ENCODE results near the gene KIF9. TPM values are rescaled to one million over a fixed set of nuclear protein-coding genes. Genes with fewer than 3 reads are reported as not detected.

Gene KIF9
- total and polyA plus RNA-seq, 2 of the 8 experiments (the other 6 are each of a cell fraction or from before 2014, with no cell fraction given) = 5.0 to 8.0 TPM

DNA sequence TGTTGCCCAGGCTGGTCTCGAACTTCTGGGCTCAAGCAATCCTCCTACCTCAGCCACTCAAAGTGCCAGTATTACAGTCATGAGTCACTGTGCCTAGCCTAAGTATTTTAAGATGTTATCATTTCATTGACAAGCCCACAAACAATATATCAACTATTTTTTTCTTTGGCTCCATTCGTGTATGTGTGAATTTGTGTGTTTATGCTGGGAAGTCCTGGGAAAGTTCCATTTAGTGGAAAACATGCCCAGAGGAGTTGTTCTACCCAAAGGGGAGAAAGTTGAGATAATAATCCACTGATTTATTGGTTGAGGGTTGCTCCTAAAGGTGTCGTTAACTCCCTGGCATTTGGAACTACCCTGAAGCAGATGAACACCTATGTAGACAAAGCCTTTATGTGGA, 58.8 kb downstream of the KIF9 start:
- no peak overlapping the region for H2BK120ac ChIP-seq (replicated peaks; ENCODE audit: low read depth, low read length)
- H3K4me2 ChIP-seq (ENCODE audit: insufficient read depth in 1 of 2, low read depth in 2 of 2, low read length in 2 of 2) = no peak overlapping the region
- H2AK5ac ChIP-seq (ENCODE audit: low read depth, low read length) = no peak overlapping the region
- H4K91ac ChIP-seq (replicated peaks; ENCODE audit: insufficient read length, low read length) = no peak overlapping the region
- no peak overlapping the region for H3K23ac ChIP-seq (ENCODE audit: insufficient read length)
- ChIA-PET POLR2A (ENCODE audit: partially characterized antibody) (interaction anchor here (0.7 kb wide), 1 partner anchor 70 kb away, joined by 3 read pairs; no protein-coding TSS in a partner anchor), CTCF (ENCODE audit: partially characterized antibody) (interaction anchor here (0.9 kb wide), 1 partner anchor 55 kb away, joined by 3 read pairs; no protein-coding TSS in a partner anchor)
- H3K56ac ChIP-seq (replicated peaks; ENCODE audit: insufficient read length, low read depth, low read length) = no peak overlapping the region
- no peaks in the 10 kb centered on the region for H3K36me3 ChIP-seq (ENCODE audit: control insufficient read depth in 2 of 4, insufficient read depth in 4 of 4, low read length in 3 of 4)
- H4K5ac ChIP-seq (ENCODE audit: insufficient read length, low read depth, low read length) = no peak overlapping the region
- no peak overlapping the region for H2BK20ac ChIP-seq (ENCODE audit: low read length)
- FAIRE-seq (no peak), DNase-seq (ENCODE audit: low read depth in 1 of 2, low spot score in 2 of 2) (no peak)
- no peaks in the 10 kb centered on the region for H3K79me2 ChIP-seq (ENCODE audit: control insufficient read depth in 1 of 2, insufficient read depth in 2 of 2, low read length in 2 of 2)
- no peak overlapping the region for H3K9ac ChIP-seq (replicated peaks in 1 of 4; ENCODE audit: extremely low read depth in 1 of 4, low read depth in 3 of 4, low read length in 3 of 4)
- no peaks in the 10 kb centered on the region for H3K27me3 ChIP-seq (replicated peaks in 1 of 4; ENCODE audit: control insufficient read depth in 3 of 4, extremely low read depth in 1 of 4, insufficient read depth in 3 of 4, low read length in 3 of 4)
- no peak overlapping the region for H3K14ac ChIP-seq (ENCODE audit: insufficient read length)
- WGBS, 2 experiments (ENCODE audit: extremely low coverage in 1 of 2, insufficient coverage in 1 of 2, insufficient read length in 1 of 2, insufficient replicate concordance in 2 of 2, low coverage in 1 of 2, low lambda C conversion rate in 2 of 2, missing lambda C conversion rate in 1 of 2) = 90% methylated on average over 3 of the region's 3 CpGs; no CpG with 5 or more reads in 1 of the 2 experiments
- no peak overlapping the region for H3K27ac ChIP-seq (ENCODE audit: low read depth, low read length)
- H3K4ac ChIP-seq (replicated peaks; ENCODE audit: insufficient read length, low read depth, low read length) = no peak overlapping the region
- no peaks in the 10 kb centered on the region for H4K20me1 ChIP-seq (replicated peaks in 1 of 2; ENCODE audit: control insufficient read depth in 1 of 2, insufficient read depth in 2 of 2, low read length in 2 of 2)
- H2BK12ac ChIP-seq (ENCODE audit: low read depth, low read length) = no peak overlapping the region
- no peak overlapping the region for H3K4me3 ChIP-seq (ENCODE audit: extremely low read depth in 1 of 4, insufficient read depth in 2 of 4, low read depth in 3 of 4, low read length in 4 of 4)
- no peak overlapping the region for H2BK15ac ChIP-seq (ENCODE audit: low read length)
- H3K4me1 ChIP-seq (replicated peaks in 1 of 4; ENCODE audit: control insufficient read depth in 3 of 4, insufficient read depth in 4 of 4, low read length in 3 of 4) = peaks cover 0 to 2% (median 0%) of the 10 kb centered on the region in 4 experiments; a peak in 1 of 7 replicates
- no peak overlapping the region for H3K18ac ChIP-seq (ENCODE audit: extremely low read depth, low read length)
- no peaks in the 10 kb centered on the region for H3K79me1 ChIP-seq (ENCODE audit: low read depth, low read length)
- no peaks in the 10 kb centered on the region for H3K9me3 ChIP-seq (ENCODE audit: insufficient read depth in 2 of 2, low read depth in 1 of 2, low read length in 1 of 2)
- no peak overlapping the region for H2AFZ ChIP-seq (ENCODE audit: low read length)
- peaks cover 2% of the 10 kb centered on the region; the same call in 1 of the 2 replicates for H3K23me2 ChIP-seq (ENCODE audit: low read depth, low read length)
- TF ChIP-seq E2F6 (IDR thresholded peaks at IDR 0.05) (no peak), SUZ12 (IDR thresholded peaks at IDR 0.05; ENCODE audit: low read length) (no peak), CTBP2 (IDR thresholded peaks at IDR 0.05; ENCODE audit: borderline replicate concordance, insufficient read depth, insufficient read length, low read length) (no peak), ASH2L (IDR thresholded peaks at IDR 0.05; ENCODE audit: low read length) (no peak), SRF (IDR thresholded peaks at IDR 0.05; ENCODE audit: low read depth, low read length) (no peak), GABPA (IDR thresholded peaks at IDR 0.05; ENCODE audit: borderline replicate concordance, insufficient read depth, low read length) (no peak), SAP30 (IDR thresholded peaks at IDR 0.05; ENCODE audit: insufficient read depth, insufficient replicate concordance, low read length) (no peak), CBX5 (IDR thresholded peaks at IDR 0.05; ENCODE audit: low read depth, low read length) (no peak), MAX (IDR thresholded peaks at IDR 0.05) (no peak), RNF2 (IDR thresholded peaks at IDR 0.05; ENCODE audit: borderline replicate concordance, low read depth, low read length, missing control alignments, poor library complexity, severe bottlenecking) (no peak), SP4 (IDR thresholded peaks at IDR 0.05; ENCODE audit: low read length) (no peak)
- no peak overlapping the region for H4K8ac ChIP-seq (ENCODE audit: extremely low read depth, insufficient read depth, low read length)
- H2BK5ac ChIP-seq (ENCODE audit: low read depth, low read length) = no peak overlapping the region
